GM19463 (cell line): ENCODE measurements around the gene ALX1.
"Not testable (repeated sequence)": the region's sequence is repeated elsewhere in the genome, so short reads cannot be mapped to it uniquely, and the experiment has no call there.

Experiments
- ATAC-seq: cut with Tn5 transposase; IDR thresholded peaks from one replicate; pipeline ENCODE4 v1.9.1; 2021; ENCODE audit warnings: mild to moderate bottlenecking, moderate library complexity; ENCODE audit not compliant: unreplicated experiment

ALX1 gene

GRCh38 chr12:85299053-85299452, 19.0 kb downstream of the ALX1 start:
- no peak for ATAC-seq

GRCh38 chr12:85301051-85301450, 21.0 kb downstream of the ALX1 start:
- peak; percentile 64 for ATAC-seq

GRCh38 chr12:85308374-85308773, 28.4 kb downstream of the ALX1 start:
- no peak for ATAC-seq

DNA sequence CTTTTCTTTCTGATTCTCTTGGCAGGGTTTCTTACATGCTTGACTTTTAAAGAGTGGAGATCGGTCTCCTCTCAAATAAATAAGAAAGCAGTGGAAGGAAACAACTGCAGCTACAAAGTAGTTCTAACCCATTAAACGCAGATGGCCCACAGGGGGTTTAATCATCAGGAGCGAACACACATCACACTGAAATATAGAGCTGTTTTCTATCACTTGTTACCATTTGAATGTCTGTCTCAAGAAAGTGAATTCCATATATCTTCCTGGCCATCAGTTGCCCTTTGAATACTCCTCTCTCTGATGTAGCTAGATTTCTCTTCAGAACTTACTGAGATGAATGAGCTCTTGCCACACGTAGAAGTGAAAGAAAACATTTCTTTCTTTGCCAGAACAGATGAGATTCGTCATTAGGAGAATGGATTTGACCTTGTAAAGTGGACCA, 29.1 kb downstream of the ALX1 start:
- no peak for ATAC-seq

DNA sequence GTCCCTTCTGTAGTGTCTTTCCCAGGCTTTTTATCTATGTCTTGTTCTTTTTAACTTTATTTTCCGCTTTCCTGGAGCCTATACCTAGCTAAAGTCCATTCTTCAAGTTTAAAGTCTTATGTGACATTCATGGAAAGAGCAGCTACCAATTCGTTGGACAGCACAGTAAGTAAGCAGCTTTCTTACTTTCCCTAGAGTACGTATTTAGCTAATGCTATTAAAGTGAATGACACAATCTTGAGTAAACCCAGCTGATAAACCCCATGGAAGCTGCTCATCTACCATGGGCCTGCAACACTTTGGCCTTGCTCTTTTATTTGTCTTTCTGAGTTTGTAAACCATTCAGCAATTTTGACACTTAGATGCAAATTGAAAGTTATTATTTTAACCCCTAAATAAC, 30.0 kb downstream of the ALX1 start:
- no peak for ATAC-seq

DNA sequence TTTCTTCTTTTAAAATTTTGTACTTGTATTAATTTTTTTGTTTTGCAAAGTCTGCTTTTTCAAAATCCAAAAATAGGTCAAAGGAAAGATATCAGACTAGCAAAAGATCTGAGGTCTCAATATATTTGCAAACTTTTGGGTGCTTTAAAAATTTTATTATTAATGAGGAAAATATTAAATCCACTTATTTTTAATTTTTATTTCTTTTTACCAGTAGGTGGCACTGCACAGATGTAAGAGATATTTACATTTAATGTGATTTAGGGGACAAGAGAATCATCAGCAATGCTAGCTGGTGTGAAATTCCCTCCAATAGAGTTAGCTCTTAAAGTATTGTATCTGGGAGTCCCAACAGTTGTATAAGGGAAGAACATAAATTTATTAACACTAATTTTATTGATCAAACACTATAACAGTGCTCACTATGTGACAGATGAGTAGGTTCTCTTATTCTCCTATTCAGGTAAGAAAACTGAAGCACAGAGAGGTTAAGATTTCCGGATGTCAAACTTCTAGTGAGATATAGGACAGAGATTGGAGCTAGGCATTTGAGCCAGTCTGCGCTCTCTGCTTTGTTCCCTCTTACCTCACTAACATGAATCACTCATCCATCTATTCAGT, 30.5 kb downstream of the ALX1 start:
- ATAC-seq = no peak

DNA sequence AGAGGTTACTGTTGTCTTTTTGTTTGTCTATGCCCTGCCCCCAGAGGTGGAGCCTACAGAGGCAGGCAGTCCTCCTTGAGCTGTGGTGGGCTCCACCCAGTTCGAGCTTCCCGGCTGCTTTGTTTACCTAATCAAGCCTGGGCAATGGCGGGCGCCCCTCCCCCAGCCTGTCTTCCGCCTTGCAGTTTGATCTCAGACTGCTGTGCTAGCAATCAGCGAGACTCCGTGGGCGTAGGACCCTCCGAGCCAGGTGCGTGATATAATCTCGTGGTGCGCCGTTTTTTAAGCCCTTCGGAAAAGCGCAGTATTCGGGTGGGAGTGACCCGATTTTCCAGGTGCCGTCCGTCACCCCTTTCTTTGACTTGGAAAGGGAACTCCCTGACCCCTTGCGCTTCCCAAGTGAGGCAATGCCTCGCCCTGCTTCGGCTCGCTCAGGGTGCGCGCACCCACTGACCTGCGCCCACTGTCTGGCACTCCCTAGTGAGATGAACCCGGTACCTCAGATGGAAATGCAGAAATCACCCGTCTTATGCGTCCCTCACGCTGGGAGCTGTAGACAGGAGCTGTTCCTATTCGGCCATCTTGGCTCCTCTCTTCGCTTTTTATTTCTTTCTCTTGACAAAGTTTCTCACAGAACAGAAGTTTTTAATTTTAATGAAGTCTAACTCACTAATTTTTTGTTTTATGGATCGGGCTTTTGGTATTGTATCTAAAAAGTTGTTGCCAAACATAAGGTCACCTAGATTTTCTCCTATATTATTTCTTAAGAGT, 38.0 kb downstream of the ALX1 start:
- ATAC-seq = not testable (repeated sequence)

DNA sequence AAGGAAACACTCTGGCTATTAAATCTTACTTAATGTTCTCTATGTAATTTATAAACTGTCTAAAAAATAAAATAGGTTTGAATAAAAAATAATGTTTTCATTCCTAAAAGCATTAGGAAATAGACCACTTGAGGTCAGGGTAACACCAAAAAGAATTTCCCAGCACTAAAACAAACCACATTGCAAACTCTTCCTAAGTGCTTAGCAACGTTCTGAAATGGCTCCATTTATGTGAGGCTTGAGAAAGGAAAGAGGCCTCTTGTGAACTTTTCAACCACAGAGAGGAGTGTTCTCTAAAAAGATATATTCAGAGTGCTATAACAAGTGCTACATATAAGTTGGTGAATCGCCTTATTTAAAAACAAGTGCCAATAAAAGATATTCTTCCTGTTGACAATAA, 42.7 kb downstream of the ALX1 start:
- ATAC-seq = no peak

DNA sequence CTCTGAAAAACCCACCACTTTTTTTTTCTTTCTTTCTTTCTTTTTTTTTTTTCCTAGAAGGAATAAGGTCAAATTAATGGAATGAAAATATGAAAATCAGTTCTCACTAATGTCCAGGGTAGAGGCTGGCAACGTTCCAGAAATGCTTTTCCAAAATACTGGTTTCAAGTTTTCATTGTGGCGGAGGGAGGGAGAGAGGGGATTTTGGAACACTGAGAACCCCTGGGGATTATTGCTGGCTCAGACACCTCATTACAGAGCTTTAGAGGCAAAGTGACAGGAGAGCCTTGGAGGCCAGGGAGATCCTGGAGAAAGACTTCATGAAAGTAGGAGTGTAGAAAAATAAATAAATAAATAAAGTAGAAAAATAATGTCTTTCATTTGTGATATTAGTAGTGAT, 45.4 kb downstream of the ALX1 start:
- ATAC-seq = no peak

- ATAC-seq = no peak
Observed at GRCh38 chr12:85329913-85330312, 49.9 kb downstream of the ALX1 start.

DNA sequence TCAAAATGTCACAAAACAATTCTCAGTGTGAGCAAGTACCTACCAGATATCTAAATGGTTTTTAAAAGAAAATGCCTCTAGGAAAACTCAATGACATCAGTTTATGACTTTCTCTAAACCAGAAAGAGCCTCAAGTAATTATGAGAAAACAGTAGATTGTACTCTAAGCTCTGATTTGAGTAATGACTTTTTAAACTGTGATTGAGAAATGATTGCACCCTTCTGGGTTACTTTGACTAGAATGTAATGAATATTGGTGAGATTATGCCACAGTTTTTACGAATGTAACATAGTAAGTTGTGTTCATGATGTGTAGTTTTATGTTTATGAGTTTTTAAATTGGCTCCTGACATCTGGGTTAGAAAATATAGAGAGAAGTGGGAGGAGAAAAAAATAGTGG, 68.8 kb downstream of the ALX1 start:
- no peak for ATAC-seq

DNA sequence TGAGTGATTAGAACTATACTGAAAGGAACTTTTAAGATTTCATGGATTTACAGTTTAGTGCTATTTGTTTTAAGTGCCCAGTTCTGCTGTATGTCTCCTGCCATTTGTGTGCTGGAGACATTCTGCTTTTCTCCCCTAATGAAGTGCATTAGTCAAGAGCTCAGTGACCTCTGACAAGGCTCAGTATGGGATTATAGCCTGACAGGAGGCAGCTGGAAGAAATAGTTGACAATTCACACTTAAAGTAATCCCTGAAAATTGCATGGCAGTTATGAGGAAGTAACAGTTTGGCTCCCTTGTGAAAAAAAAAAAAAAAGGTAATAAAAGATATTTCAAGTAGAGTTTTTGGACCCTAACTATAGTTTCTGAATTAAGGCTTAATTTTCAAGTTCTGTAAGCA, 70.3 kb downstream of the ALX1 start:
- no peak for ATAC-seq
